COR-L47 (cell line): ENCODE results near the gene SNCAIP.
"Not testable (repeated sequence)": the region's sequence is repeated elsewhere in the genome, so short reads cannot be mapped to it uniquely, and the experiment has no call there.

Source experiments
- DNase-seq: peaks from one replicate; lab custom pipeline; 2025; lab: John Stamatoyannopoulos, UW

SNCAIP gene

GRCh38 chr5:122358372-122358979 is 46.4 kb downstream of the SNCAIP start:
- no peak for DNase-seq

DNA sequence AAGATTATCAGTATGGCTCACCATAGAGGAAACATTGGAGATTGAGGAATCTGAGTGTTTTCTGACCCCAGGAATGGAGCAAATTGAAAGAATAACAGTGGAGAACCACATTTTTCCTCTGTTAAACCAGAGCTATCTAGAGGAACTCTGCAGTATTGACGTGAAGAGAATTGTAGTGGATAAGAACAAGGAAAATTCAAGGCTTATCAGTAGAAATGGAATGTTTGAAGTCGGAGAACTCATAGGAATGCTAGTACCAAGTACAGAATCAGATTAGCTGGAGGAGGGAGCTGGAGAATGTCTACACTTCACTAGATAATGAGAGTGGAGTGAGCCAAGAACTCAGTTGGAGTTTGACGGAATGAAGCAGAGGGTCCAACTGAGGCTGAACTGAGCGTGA is 50.3 kb downstream of the SNCAIP start:
- no peak for DNase-seq

GRCh38 chr5:122363623-122364022 is 51.6 kb downstream of the SNCAIP start:
- no peak for DNase-seq

- no peak for DNase-seq
Measured at GRCh38 chr5:122366501-122366900, 54.5 kb downstream of the SNCAIP start.

GRCh38 chr5:122367456-122367855 is 55.4 kb downstream of the SNCAIP start:
- DNase-seq = no peak

- no peak for DNase-seq
Measured at GRCh38 chr5:122368510-122369251, 56.6 kb downstream of the SNCAIP start.

DNA sequence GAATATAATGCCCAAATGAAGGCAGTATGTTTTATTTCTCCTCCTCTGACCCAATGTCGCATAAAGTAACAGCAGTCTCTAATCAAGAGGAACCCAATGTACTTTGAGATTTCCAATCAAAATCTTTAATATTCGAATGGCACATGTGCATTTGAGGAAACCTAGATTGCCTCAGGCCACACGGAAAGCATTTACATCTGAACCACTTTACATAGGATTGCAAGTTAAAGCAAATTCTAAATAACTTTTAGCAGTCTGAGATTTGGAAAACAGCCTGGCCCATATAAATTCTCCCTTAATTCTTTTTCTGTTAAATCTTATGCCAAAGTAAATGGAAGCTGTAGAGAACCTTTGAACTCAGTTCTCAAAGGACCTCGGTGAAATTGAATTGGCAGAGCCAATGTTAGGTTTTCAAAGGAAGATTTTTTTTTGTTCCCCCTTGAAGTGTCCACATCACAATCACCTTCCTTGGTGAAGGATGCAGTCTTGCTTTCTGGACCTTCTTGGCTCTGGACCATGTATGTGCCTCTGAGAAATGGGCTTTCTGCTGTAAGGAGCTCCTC is 57.3 kb downstream of the SNCAIP start:
- no peak for DNase-seq

DNA sequence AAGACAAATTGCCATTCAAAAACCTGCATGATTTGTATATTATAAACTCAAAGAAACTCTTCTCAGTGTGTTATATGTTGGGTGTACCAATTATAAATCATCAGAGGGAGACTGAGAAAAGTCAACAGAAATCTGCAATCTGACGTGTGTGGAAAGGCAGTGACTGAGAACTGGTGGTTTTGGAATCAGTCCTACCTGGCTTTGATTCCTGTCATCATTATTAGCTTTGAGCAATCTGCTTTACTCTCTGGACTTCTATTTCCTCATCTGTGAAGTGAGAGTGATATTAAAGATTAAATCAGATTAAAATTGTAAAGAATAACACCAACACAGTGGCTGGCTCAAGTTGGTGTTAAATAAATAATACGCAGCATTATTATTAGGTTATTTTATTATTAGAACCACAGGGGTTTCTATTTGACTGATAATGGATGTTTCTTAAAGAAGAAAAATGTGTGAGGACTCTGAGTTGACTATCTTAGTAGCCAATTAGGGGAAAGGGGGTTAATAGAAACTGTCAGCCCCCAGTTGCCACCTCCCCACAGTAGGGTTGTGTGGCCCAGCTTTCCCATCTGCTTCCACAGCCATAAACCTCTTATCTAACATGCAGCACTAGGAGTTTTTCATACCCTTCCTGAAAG is 59.6 kb downstream of the SNCAIP start:
- DNase-seq = no peak

DNA sequence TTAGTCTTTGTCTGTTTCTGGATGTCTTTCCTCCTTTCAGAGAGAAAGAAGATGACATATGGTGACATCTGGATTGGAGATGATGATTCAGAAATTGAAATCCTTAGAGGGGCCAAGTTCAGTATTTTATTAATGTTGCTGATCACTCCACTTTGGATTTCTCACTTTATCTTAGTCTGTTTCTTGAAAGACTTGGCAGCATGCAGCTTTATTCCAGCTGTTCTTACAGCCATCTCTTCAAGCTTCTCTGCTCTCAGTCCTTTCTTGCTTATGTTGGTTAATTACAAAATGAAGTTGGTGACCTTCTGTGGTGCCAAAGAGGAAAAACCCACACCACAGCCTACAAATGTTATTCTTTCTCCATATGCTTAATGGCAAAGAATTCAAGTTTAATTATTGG is 62.1 kb downstream of the SNCAIP start:
- DNase-seq = no peak

- DNase-seq = no peak
Measured at GRCh38 chr5:122375801-122376200, 63.8 kb downstream of the SNCAIP start.

- no peak for DNase-seq
Measured at GRCh38 chr5:122376250-122376649, 64.2 kb downstream of the SNCAIP start.

- DNase-seq = no peak
Measured at GRCh38 chr5:122377026-122377425, 65.0 kb downstream of the SNCAIP start.

DNA sequence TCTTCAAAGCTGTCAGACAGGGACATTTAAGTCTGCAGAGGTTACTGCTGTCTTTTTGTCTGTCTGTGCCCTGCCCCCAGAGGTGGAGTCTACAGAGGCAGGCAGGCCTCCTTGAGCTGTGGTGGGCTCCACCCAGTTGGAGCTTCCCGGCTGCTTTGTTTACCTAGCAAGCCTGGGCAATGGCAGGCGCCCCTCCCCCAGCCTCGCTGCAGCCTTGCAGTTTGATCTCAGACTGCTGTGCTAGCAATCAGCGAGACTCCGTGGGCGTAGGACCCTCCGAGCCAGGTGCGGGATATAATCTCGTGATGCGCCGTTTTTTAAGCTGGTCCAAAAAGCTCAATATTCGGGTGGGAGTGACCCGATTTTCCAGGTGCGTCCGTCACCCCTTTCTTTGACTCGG is 70.9 kb downstream of the SNCAIP start:
- DNase-seq = not testable (repeated sequence)

- no peak for DNase-seq
Measured at GRCh38 chr5:122384739-122385235, 72.8 kb downstream of the SNCAIP start.

DNA sequence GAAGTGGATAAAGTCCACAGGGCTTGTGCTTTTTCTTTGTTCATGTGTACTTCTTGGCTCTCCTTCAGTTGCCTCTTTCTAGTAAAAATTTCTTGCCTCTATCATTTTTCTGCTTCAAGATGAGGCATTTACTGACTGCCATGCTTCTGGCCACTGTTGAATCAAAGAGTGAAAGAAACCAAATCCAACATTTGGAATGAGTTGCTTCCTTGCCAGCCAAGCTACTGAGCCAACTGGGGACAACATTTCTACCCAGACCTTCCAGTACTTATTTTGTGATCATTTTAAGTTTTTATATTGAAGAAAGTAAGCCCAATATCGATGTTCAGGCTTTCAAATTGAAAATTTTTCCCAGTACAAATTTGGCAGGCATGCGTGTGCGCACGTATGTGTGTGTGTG is 73.2 kb downstream of the SNCAIP start:
- no peak for DNase-seq

DNA sequence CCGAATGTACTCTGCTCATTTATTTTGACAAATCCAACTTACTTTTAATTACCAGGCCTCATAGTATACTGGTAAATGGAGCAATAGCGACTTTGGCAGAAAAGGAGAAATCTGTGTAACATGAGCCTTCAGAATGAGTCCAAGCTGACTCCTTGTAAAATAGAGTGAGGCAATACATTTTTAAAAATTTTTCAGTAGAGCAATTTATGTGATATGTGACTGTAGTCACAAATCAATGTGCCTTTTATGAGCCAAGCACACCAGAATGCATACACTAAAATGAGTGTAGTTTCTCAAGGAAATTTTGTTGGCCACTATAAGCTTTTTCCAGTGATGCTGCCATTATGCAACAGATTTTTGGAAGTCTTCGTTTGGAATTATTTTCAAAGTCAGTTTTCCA is 73.8 kb downstream of the SNCAIP start:
- DNase-seq = no peak

GRCh38 chr5:122390154-122390553 is 78.1 kb downstream of the SNCAIP start:
- no peak for DNase-seq

DNA sequence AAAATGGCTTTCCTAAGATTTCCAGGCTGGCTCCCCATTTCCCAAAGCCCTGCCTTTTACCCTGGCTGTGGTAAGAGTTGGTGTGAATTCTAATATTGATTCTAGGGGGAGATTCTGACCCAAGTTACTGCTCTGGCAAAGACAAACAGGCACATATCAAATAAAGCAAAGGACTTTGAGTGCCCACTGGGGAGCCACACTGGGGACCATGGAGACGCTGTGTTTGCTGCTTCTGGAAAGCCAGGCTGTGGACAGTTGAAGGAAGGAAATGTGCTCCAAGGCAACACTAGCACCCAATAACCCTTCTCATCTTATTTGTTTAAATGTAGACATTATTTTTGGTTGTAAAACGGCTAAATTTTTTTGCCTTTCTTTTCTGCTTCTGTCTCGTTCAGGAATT is 78.7 kb downstream of the SNCAIP start:
- DNase-seq = no peak

DNA sequence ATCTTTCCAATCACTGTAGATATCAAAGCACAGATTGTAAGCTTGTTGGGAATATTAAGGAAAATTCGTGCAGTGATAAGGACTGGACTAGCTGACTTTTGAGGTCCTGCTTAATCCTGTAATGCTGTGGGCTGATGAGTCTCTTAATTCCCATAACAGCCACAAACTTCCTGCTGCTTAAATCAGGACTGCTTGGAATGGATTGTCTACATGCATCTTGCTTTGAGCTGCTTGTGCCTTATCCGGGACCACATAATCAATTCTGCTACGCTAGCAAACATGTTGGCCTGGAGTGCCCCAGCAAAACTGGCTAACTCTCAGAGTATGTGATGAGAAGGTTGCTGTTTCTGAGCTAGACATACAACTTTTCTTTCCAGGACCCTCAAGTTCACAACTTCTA is 79.6 kb downstream of the SNCAIP start:
- DNase-seq = no peak

DNA sequence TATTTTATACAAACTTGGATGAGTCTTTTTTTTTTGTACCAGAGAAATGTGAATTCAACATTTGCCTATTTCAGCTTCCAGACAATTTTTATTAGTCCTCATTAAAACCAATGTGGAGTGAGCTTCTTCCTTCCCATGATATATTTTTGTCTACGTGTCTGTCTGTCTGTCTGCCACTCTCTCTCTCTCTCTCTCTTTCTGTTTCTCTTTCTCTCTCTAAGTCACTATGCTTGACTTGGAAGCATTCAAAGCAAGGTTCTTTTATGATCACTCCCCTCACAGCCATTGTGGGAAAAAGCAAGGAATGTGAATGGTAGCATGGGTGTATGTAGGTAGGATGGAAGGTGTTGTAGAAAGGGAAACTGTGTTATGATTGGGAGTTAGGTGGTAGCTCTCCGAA is 80.2 kb downstream of the SNCAIP start:
- no peak for DNase-seq

DNA sequence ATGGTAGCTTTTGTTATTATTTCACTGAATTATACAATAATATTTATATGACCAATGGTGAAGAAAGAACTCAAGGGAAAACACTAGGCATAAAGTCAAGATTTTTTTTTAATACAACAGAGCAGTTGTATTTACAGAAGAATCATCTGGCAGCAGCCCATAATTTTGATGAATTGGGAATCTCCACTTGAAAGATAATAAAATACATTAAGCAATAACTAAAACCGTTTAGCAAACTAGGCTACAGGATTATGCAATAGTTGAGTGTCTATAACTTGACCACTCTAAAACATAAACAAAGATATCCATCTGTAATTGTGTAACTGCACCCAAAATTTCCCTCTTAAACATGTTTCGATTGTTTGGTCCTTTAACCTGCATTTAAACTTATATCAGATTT is 80.8 kb downstream of the SNCAIP start:
- no peak for DNase-seq

DNA sequence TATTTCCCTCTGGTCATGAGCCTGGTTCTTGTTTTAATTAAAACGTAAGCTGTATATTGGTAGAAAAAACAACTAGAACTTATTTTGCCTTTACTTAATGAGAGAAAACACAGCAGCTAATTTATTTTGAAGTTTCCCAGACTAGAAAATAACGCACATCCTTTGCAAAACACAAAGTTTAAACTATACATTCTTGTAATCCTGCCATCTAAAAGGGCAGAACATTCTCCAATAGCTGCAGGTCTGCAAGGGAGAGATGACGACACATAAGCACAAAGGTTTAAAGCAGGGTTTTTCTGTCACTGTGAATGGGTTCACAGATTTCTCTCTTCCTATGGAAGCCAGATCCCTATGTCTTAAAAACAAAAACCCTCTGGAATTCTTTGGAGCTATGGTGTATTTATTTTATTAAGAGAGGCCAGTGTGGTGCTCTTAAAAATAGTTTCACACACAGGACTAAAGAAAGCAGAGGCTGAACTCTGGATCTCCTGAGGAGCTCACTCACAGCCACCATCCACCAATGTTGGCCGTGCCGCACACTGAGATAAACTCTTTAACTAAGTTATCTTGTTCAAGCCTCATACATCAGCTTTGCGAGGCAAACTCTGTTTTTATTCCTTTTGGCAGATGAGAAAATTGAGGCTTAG is 82.4 kb downstream of the SNCAIP start:
- no peak for DNase-seq
